Effector memory CD8-positive, alpha-beta T cell (primary cell): ENCODE results near the gene RNU5D-1.

Source experiments
- ATAC-seq: fragments of 150-1000 bp; cut with Tn5 transposase; replicated peaks from 2 replicates; pipeline ENCODE4 v1.10.0; 2021; ENCODE audit warnings: mild to moderate bottlenecking, moderate library complexity
- DNase-seq, 3 experiments: peaks; one replicate each; pipeline ENCODE4 v3.0.0; 2021
- H3K27ac Mint-ChIP-seq, 2 donors: one replicate each; pipeline ENCODE4 v1.8.0; 2022; ENCODE audit warnings: mild to moderate bottlenecking in 2 of 2, mixed read lengths in 2 of 2, moderate library complexity in 2 of 2
- H3K27me3 Mint-ChIP-seq, 2 donors: one replicate each; pipeline ENCODE4 v1.8.0; 2022; ENCODE audit warnings: mixed read lengths in 2 of 2
- H3K36me3 Mint-ChIP-seq: one replicate; pipeline ENCODE4 v1.8.0; 2022; ENCODE audit warnings: mild to moderate bottlenecking, moderate library complexity, mixed read lengths; ENCODE audit not compliant: insufficient read depth
- H3K4me1 Mint-ChIP-seq, 2 donors: one replicate each; pipeline ENCODE4 v1.8.0; 2022; ENCODE audit warnings: low read depth in 2 of 2, mixed read lengths in 2 of 2
- H3K4me3 Mint-ChIP-seq, 2 donors: one replicate each; pipeline ENCODE4 v1.8.0; 2022; ENCODE audit warnings: mild to moderate bottlenecking in 2 of 2, mixed read lengths in 2 of 2, moderate library complexity in 2 of 2
- H3K9me3 Mint-ChIP-seq, 2 donors: one replicate each; pipeline ENCODE4 v1.8.0; 2022; ENCODE audit warnings: mixed read lengths in 2 of 2

Gene RNU5D-1

DNA sequence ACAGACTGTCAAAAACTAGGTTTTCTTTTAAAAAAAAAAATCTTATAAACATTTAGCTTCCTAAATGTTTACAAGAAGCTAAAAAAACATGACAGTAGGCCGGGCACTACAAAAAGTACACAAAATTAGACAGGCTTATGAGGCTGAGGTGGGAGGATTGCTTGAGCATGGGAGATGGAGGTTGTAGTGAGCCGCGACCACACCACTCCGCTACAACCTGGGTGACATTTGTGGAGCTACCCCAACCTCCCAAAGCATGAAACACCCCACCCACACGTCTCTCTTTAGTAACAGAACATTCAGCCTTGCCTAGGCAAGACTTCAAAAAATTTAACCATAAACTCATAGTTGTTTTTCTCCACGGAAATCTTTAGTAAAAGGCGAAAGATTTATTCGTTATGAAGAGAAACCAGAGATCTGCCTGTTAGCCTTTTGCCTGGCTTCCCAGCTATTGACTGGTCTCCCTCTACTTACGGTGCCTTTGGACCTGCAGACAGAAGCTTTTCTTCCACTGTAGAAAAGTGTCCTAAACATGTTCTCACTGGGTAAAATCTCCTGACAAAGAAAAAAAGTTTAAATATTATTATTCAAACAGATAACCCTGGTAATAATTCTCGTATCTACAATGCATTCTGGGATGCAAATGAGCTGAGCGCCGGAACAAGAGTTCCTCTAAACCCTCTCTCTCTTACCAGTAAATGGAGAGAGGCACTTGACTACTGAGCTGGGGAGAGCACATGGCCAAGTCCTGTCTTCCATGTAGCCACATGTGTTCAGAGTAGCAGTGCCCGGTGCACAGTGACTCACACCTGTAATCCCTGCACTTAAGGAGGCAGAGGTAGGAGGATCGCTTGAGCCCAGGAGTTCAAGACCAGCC, 9.2 kb downstream of the RNU5D-1 start:
- Mint-ChIP-seq H3K4me1 (peaks cover 32 to 55% of the 10 kb centered on the region in 2 donors), H3K4me3 (peak overlapping the region; percentile 65 to 79), H3K36me3 (peaks cover 29% of the 10 kb centered on the region), H3K27me3 (no peaks in the 10 kb centered on the region), H3K27ac (peak overlapping the region; percentile 98), H3K9me3 (no peaks in the 10 kb centered on the region)
- DNase-seq (peak; percentile 56 to 63 (median 61)), ATAC-seq (peak; percentile 90)

DNA sequence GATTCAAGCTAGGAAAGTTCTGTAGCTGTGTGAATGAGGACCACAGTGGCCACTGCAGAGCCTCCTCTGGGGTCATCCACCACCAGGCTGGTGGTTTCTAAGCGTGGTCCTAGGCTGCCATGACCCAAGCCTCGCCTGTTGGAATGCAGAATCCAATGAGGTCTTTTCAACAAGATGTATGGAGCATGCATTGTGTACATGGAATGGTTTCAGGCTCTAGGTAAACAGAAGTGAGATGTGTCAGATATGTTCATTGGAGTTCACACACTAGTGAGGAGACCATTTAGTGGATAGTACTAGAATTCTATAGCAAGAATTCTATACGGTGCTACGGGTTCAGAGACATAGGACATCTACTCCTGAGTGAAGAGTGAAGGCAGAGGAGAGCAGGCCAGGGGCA, 10.7 kb downstream of the RNU5D-1 start:
- H3K27ac Mint-ChIP-seq: peak overlapping the region; percentile 98
- no peak for ATAC-seq
- H3K4me3 Mint-ChIP-seq: peak overlapping the region; percentile 56 to 79

GRCh38 chr1:44719318-44719717, 11.7 kb downstream of the RNU5D-1 start:
- Mint-ChIP-seq H3K27me3 (no peaks in the 10 kb centered on the region), H3K4me1 (peaks cover 45 to 68% of the 10 kb centered on the region in 2 donors), H3K9me3 (no peaks in the 10 kb centered on the region), H3K36me3 (peaks cover 26% of the 10 kb centered on the region), H3K4me3 (no peak overlapping the region), H3K27ac (peak overlapping the region in 1 of 2 donors; percentile 6)
- DNase-seq (no peak), ATAC-seq (no peak)

More for the DNA sequence above, 10.7 kb downstream of the RNU5D-1 start:
- Mint-ChIP-seq H3K4me1 (peaks cover 42 to 66% of the 10 kb centered on the region in 2 donors), H3K36me3 (peaks cover 29% of the 10 kb centered on the region), H3K27me3 (no peaks in the 10 kb centered on the region), H3K9me3 (no peaks in the 10 kb centered on the region)
- no peak for DNase-seq

DNA sequence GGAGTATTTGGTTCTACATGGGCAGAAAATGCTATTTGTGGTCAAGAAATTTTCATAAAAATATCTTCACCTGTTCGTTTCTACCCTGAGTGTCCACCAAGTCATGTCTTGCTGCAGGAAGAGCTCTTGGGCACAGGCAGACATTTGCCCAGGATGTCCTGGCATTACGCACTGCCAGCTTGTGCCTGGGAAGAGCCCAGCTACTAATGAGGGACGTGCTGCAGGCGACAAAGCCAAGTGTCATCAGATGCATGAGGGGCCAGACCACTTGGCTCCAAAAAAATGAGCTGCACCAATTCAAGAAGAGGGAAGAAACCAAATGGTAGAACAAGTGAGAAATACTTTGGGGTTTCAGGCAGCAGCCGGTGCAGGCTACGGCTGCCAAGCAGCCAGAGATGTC, 12.9 kb downstream of the RNU5D-1 start:
- Mint-ChIP-seq H3K27ac (no peak overlapping the region), H3K4me1 (peaks cover 36 to 62% of the 10 kb centered on the region in 2 donors), H3K4me3 (peak overlapping the region in 1 of 2 donors; percentile 17), H3K36me3 (peaks cover 19% of the 10 kb centered on the region), H3K9me3 (no peaks in the 10 kb centered on the region), H3K27me3 (no peaks in the 10 kb centered on the region)
- DNase-seq: no peak
- no peak for ATAC-seq

DNA sequence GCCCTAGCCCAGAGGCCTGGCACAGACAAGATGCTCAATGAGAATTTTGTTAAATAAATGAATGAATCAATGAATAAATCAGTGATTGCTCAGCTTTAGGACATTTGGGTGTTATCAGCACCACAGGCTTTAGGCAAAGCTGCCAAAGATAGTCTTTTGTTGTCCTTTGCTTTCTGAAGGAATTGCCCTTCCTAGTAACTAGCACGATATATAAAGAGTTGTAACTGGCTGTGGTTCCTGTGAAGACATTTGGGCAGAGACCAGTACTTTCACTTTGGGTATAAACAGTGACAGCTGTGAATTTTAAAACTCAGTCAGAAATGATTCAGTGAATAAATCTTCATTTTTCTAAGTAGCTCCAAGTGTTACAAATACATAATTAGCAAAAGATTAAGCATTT, 13.3 kb downstream of the RNU5D-1 start:
- H3K9me3 Mint-ChIP-seq: no peaks in the 10 kb centered on the region
- no peaks in the 10 kb centered on the region for H3K27me3 Mint-ChIP-seq
- peaks cover 35 to 59% of the 10 kb centered on the region in 2 donors for H3K4me1 Mint-ChIP-seq
- no peak for DNase-seq
- peak overlapping the region in 1 of 2 donors; percentile 82 for H3K27ac Mint-ChIP-seq
- no peak overlapping the region for H3K4me3 Mint-ChIP-seq
- no peak for ATAC-seq
- H3K36me3 Mint-ChIP-seq: peaks cover 19% of the 10 kb centered on the region

GRCh38 chr1:44717156-44717555, 13.8 kb downstream of the RNU5D-1 start:
- H3K4me3 Mint-ChIP-seq: no peak overlapping the region
- no peaks in the 10 kb centered on the region for H3K9me3 Mint-ChIP-seq
- peaks cover 19% of the 10 kb centered on the region for H3K36me3 Mint-ChIP-seq
- H3K4me1 Mint-ChIP-seq: peaks cover 35 to 59% of the 10 kb centered on the region in 2 donors
- ATAC-seq: no peak
- no peak for DNase-seq
- H3K27me3 Mint-ChIP-seq: no peaks in the 10 kb centered on the region
- peak overlapping the region in 1 of 2 donors; percentile 82 for H3K27ac Mint-ChIP-seq

- Mint-ChIP-seq H3K4me1 (peaks cover 22 to 40% of the 10 kb centered on the region in 2 donors), H3K9me3 (no peaks in the 10 kb centered on the region), H3K27ac (no peak overlapping the region), H3K4me3 (peak overlapping the region; percentile 29 to 54), H3K27me3 (no peaks in the 10 kb centered on the region), H3K36me3 (peaks cover 4% of the 10 kb centered on the region)
- DNase-seq (peak; percentile 64 to 75 (median 71)), ATAC-seq (peak; percentile 95)
Measured at GRCh38 chr1:44714944-44715571, 15.9 kb downstream of the RNU5D-1 start.

DNA sequence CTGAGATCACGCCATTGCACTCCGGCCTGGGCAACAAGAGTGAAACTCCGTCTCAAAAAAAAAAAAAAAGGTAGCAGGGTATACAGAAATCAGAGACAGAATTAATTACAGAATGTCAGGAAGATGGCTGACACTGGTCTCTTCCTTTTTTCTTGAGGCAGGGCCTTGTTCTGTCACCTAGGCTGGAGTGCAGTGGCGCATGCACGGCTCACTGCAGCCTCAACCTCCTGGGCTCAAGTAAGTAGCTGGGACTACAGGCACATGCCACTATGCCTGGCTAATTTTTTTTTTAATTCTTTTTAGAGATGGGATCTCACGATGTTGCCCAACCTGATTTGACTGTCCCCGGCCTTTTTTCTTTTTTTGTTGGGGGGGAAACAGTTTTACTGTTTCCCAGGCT, 16.4 kb downstream of the RNU5D-1 start:
- ATAC-seq (no peak), DNase-seq (no peak)
- Mint-ChIP-seq H3K27me3 (no peaks in the 10 kb centered on the region), H3K36me3 (peaks cover 4% of the 10 kb centered on the region), H3K27ac (no peak overlapping the region), H3K4me1 (peaks cover 22 to 37% of the 10 kb centered on the region in 2 donors), H3K9me3 (no peaks in the 10 kb centered on the region), H3K4me3 (peak overlapping the region in 1 of 2 donors; percentile 54)

DNA sequence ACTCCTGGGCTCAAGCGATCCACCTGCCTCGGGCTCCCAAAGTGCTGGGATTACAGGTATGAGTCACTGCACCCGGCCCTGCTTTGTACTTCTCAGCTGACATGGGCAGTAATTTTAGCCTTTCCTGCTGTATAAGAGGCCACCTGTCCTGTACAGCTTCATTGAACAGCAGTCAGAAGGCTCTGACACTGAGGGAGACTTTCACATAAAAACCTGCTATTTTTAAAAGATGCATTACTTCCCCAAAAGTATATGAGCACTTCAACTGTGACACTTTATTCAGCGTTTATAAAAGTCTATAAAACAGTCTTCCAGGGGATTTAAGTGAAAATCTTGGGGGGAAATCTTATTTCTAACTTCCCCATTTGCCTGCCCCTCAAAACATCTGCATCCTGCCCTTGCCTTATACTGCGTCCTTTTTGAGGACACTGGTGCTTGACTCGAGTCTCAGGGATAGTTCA, 17.6 kb downstream of the RNU5D-1 start:
- H3K36me3 Mint-ChIP-seq: peaks cover under 1% of the 10 kb centered on the region
- ATAC-seq (no peak), DNase-seq (no peak)
- no peaks in the 10 kb centered on the region for H3K9me3 Mint-ChIP-seq
- no peak overlapping the region for H3K4me3 Mint-ChIP-seq
- no peak overlapping the region for H3K27ac Mint-ChIP-seq
- H3K27me3 Mint-ChIP-seq: peaks cover 0 to 10% of the 10 kb centered on the region in 2 donors
- H3K4me1 Mint-ChIP-seq: peaks cover 21 to 31% of the 10 kb centered on the region in 2 donors

DNA sequence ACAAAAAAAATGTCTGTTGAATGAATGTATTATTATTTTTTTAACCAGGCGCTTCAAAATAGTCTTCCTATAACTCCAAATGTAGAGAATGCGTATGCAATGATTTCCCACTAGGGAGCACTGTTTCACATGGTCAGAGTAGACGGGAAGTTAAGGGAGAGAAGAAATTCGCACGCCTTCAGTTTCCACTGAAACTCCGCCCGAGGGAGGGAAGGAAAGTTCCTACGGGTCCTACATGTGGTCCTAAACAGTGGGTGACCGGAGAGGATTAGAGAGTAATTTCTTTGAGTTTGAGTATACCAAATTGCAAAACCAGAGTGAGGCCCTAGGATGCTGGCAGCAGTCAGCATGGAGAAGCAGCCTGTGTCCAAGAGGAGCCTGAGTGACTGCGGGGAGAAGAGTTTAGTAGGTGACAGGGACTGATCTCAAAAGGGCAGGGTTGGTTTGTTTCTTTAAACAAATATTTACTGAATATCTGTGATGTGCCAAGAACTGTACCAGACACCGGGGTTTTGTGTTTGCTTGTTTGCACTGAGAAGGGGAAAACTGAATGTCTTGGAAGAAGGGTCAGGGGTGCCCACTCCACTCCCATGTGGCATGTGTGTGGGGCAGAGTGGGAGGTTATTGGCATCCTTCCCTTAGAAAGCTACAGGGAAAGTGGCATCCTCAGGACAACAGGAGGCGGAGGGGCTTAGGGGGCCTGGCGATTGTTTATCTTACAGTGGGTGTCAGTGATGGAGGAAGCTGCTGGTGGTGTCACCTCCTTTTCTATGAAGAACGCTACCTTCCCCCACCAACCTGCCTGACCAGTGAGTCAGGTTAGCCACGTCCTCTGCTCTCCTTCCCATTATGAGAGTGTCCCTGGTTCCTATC, 22.8 kb downstream of the RNU5D-1 start:
- Mint-ChIP-seq H3K27ac (no peak overlapping the region), H3K4me3 (peak overlapping the region; percentile 1 to 54), H3K27me3 (peaks cover 0 to 10% of the 10 kb centered on the region in 2 donors), H3K36me3 (no peaks in the 10 kb centered on the region), H3K9me3 (no peaks in the 10 kb centered on the region), H3K4me1 (peaks cover 3 to 4% of the 10 kb centered on the region in 2 donors)
- ATAC-seq (peak; percentile 83), DNase-seq (peak; percentile 25 to 38 (median 31))

DNA sequence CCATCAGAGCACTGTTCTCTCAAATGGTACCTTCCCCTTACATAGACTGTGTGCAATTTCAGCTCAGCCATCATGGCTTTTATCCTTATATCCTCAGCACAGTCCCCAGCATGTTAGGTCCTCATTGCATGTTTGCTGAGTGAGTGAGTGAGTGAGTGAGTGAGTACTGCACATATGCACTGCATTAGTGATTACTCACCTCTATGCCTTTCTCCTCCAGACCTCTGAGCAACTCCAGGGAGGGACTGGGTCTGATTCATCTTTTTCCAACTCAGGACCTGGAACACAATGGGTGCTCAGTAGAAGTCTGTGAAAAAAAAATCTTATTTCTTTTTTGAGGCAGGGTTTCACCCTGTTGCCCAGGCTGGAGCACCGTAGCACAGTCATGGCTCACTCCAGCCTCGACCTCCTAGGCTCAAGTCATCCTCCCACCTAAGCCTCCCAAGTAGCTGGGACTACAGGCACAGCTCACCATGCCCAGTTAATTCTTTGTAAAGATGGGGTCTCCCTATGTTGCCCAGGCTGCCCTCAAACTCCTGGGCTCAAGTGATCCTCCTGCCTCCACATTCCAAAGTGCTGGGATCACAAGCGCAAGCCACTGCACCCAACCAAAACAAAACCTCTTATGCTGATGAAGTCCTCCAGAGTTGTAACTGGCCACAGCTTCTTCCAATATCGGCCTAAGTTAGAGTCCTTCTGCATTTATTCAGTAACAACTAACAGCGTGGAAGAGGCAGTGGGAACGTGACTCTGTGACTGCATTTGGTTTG, 23.7 kb downstream of the RNU5D-1 start:
- Mint-ChIP-seq H3K4me3 (no peak overlapping the region), H3K27ac (no peak overlapping the region), H3K9me3 (no peaks in the 10 kb centered on the region), H3K4me1 (peaks cover 3 to 4% of the 10 kb centered on the region in 2 donors), H3K36me3 (no peaks in the 10 kb centered on the region), H3K27me3 (peaks cover 0 to 10% of the 10 kb centered on the region in 2 donors)
- ATAC-seq: no peak
- no peak for DNase-seq

GRCh38 chr1:44705938-44706337, 25.0 kb downstream of the RNU5D-1 start:
- H3K4me3 Mint-ChIP-seq: no peak overlapping the region
- peaks cover 3 to 4% of the 10 kb centered on the region in 2 donors for H3K4me1 Mint-ChIP-seq
- H3K27me3 Mint-ChIP-seq: peaks cover 0 to 10% of the 10 kb centered on the region in 2 donors
- DNase-seq: no peak
- no peak for ATAC-seq
- no peaks in the 10 kb centered on the region for H3K36me3 Mint-ChIP-seq
- H3K9me3 Mint-ChIP-seq: no peaks in the 10 kb centered on the region
- no peak overlapping the region for H3K27ac Mint-ChIP-seq
